ENCODE measurements around the gene FAM24A.

The FAM24A gene

GRCh38 chr10:122930140-122930539 is 19.7 kb downstream of the FAM24A start:
- in situ Hi-C loops (cut with MboI; ENCODE audit: low sequenced_read_pairs) = no loop called here

GRCh38 chr10:122931088-122931906 is 20.9 kb downstream of the FAM24A start:
- in situ Hi-C loops (cut with MboI; ENCODE audit: low sequenced_read_pairs) = no loop called here

- in situ Hi-C loops (cut with MboI; ENCODE audit: low sequenced_read_pairs) = no loop called here
Observed at GRCh38 chr10:122939133-122939855, 28.9 kb downstream of the FAM24A start.

- in situ Hi-C loops (cut with MboI; ENCODE audit: low sequenced_read_pairs) = no loop called here
Observed at GRCh38 chr10:122939856-122940543, 29.6 kb downstream of the FAM24A start.

GRCh38 chr10:122949296-122949695 is 38.9 kb downstream of the FAM24A start:
- in situ Hi-C loops (cut with MboI; ENCODE audit: low sequenced_read_pairs) = no loop called here

GRCh38 chr10:122953902-122954730 is 43.7 kb downstream of the FAM24A start, which contains the start of gene C10orf88:
TSS of gene C10orf88 (minus strand) at chr10:122954227. CDS start at chr10:122954178, 49 bp downstream.
- in situ Hi-C loops (cut with MboI; ENCODE audit: low sequenced_read_pairs) = no loop called here

- in situ Hi-C loops (cut with MboI; ENCODE audit: low sequenced_read_pairs) = no loop called here
Observed at GRCh38 chr10:122954731-122955050, 44.3 kb downstream of the FAM24A start.

GRCh38 chr10:122955892-122956291 is 45.5 kb downstream of the FAM24A start:
- in situ Hi-C loops (cut with MboI; ENCODE audit: low sequenced_read_pairs) = no loop called here

- in situ Hi-C loops (cut with MboI; ENCODE audit: low sequenced_read_pairs) = no loop called here
Observed at GRCh38 chr10:122957474-122957873, 47.1 kb downstream of the FAM24A start.

GRCh38 chr10:122962405-122962804 is 52.0 kb downstream of the FAM24A start:
- in situ Hi-C loops (cut with MboI; ENCODE audit: low sequenced_read_pairs) = no loop called here

All from hTERT RPE-1 (cell line).